Neural cell (in vitro differentiated cells): Measurements from ENCODE around the gene TMEM255B. TPM values are rescaled to one million over a fixed set of nuclear protein-coding genes. Genes with fewer than 3 reads are reported as not detected.
"Not testable (repeated sequence)": the region's sequence is repeated elsewhere in the genome, so short reads cannot be mapped to it uniquely, and the experiment has no call there.

Experiments used
- H2AFZ ChIP-seq: fragments of 200-600, 300-800 bp; sonication (generic), shearing (Covaris generic); 2 replicates; pipeline ENCODE4 v1.6.0; 2014; ENCODE audit warnings: low read depth, mild to moderate bottlenecking, antibody characterized with exemption, low read length, moderate library complexity
- H3F3A ChIP-seq: fragments of 200-600 bp; shearing (Covaris generic); 2 replicates; pipeline ENCODE4 v1.6.1; 2016; ENCODE audit warnings: mild to moderate bottlenecking, moderate library complexity, mixed read lengths, antibody characterized with exemption, low read length; ENCODE audit not compliant: insufficient read depth, poor library complexity, severe bottlenecking
- H3K27ac ChIP-seq: fragments of 200-600, 300-800 bp; sonication (generic), shearing (Covaris generic); 2 replicates; pipeline ENCODE4 v1.5.1; 2014; ENCODE audit warnings: mild to moderate bottlenecking, low read length, moderate library complexity
- H3K27me3 ChIP-seq: fragments of 300-800, 200-600 bp; sonication (generic), shearing (Covaris generic); 2 replicates; pipeline ENCODE4 v1.6.0; 2014; ENCODE audit warnings: mild to moderate bottlenecking, low read depth, low read length, moderate library complexity; ENCODE audit not compliant: insufficient read depth
- H3K36me3 ChIP-seq: fragments of 300-800, 200-600 bp; sonication (generic), shearing (Covaris generic); 2 replicates; pipeline ENCODE4 v1.5.1; 2014; ENCODE audit warnings: mild to moderate bottlenecking, antibody characterized with exemption, low read length, moderate library complexity; ENCODE audit not compliant: insufficient read depth
- H3K4me2 ChIP-seq: fragments of 300-800, 200-600 bp; sonication (generic), shearing (Covaris generic); 2 replicates; pipeline ENCODE4 v1.6.0; 2014; ENCODE audit warnings: mild to moderate bottlenecking, low read length
- H3K4me3 ChIP-seq: fragments of 300-800, 200-600 bp; sonication (generic), shearing (Covaris generic); 2 replicates; pipeline ENCODE4 v1.5.1; 2014; ENCODE audit warnings: mild to moderate bottlenecking, low read length, moderate library complexity
- H3K79me2 ChIP-seq: fragments of 200-600 bp; shearing (Covaris generic); replicated peaks from 2 replicates; pipeline ENCODE4 v1.6.0; 2014; ENCODE audit warnings: mild to moderate bottlenecking, low read length, moderate library complexity; ENCODE audit not compliant: insufficient read depth
- H3K9ac ChIP-seq: fragments of 300-800, 200-600 bp; sonication (generic), shearing (Covaris generic); 2 replicates; pipeline ENCODE4 v1.6.1; 2016; ENCODE audit warnings: mild to moderate bottlenecking, low read length, mixed read lengths
- H3K9me2 ChIP-seq: fragments of 200-600 bp; shearing (Covaris generic); 2 replicates; pipeline ENCODE4 v1.6.1; 2016; ENCODE audit warnings: mild to moderate bottlenecking, low read length, mixed read lengths; ENCODE audit not compliant: insufficient read depth
- H3K9me3 ChIP-seq: fragments of 200-600, 300-800 bp; sonication (generic), shearing (Covaris generic); 2 replicates; pipeline ENCODE4 v1.6.1; 2016; ENCODE audit warnings: mild to moderate bottlenecking, mixed run types, low read length, moderate library complexity, mixed read lengths
- H4K20me1 ChIP-seq: fragments of 200-600 bp; shearing (Covaris generic); 2 replicates; pipeline ENCODE4 v1.6.1; 2016; ENCODE audit warnings: mild to moderate bottlenecking, mixed run types; ENCODE audit not compliant: insufficient read depth
- EP300 ChIP-seq: fragments of 450-650 bp; conservative IDR thresholded peaks from 2 replicates; pipeline ENCODE4 v1.6.1; 2014; ENCODE audit warnings: antibody characterized with exemption, mild to moderate bottlenecking, moderate library complexity; ENCODE audit not compliant: poor library complexity, severe bottlenecking
- EZH2 ChIP-seq: fragments of 200-600, 300-800 bp; shearing (Covaris generic), sonication (generic); IDR thresholded peaks from 2 replicates; pipeline ENCODE4 v1.6.1; 2014; ENCODE audit warnings: antibody characterized with exemption, low read length, borderline replicate concordance, mild to moderate bottlenecking; ENCODE audit not compliant: insufficient read depth, poor library complexity, severe bottlenecking
- MXI1 ChIP-seq: fragments of 450-650 bp; conservative IDR thresholded peaks from 2 replicates; pipeline ENCODE4 v1.6.1; 2014; ENCODE audit warnings: antibody characterized with exemption, mild to moderate bottlenecking; ENCODE audit not compliant: poor library complexity, severe bottlenecking
- POLR2AphosphoS5 ChIP-seq: IDR thresholded peaks from 2 replicates; pipeline ENCODE4 v1.6.1; 2012
- RAD21 ChIP-seq: fragments of 450-650 bp; conservative IDR thresholded peaks from 2 replicates; pipeline ENCODE4 v1.6.1; 2014; ENCODE audit warnings: antibody characterized with exemption, mild to moderate bottlenecking, moderate library complexity
- REST ChIP-seq: IDR thresholded peaks from 2 replicates; pipeline ENCODE4 v1.6.1; 2012; ENCODE audit warnings: borderline replicate concordance
- SMC3 ChIP-seq: fragments of 450-650 bp; conservative IDR thresholded peaks from 2 replicates; pipeline ENCODE4 v1.6.1; 2014; ENCODE audit warnings: antibody characterized with exemption, mild to moderate bottlenecking, moderate library complexity; ENCODE audit not compliant: poor library complexity
- TAF1 ChIP-seq: IDR thresholded peaks from 2 replicates; pipeline ENCODE4 v1.6.1; 2012; ENCODE audit warnings: low read depth
- polyA plus RNA-seq: library from polyadenylated mRNA; depleted of rRNA; stranded (reverse); fragments of >200 nt; gene quantifications from 2 replicates; pipeline ENCODE4 v1.2.3, GENCODE V29; 2014

TMEM255B gene
- polyA plus RNA-seq, 1 donor from 2014 or later = not detected

- Histone ChIP-seq H3K9me3 (no peaks in the 10 kb centered on the region), H3K4me2 (no peak overlapping the region)
- TF ChIP-seq MXI1 = no peak
- TF ChIP-seq EP300 = no peak
- no peak for TF ChIP-seq REST
- no peak for TF ChIP-seq POLR2AphosphoS5
- TF ChIP-seq SMC3 = no peak
- TF ChIP-seq EZH2 = no peak
- no peak for TF ChIP-seq RAD21
Measured at GRCh38 chr13:113744197-113745000, 14.6 kb upstream of the TMEM255B start.

GRCh38 chr13:113745059-113745458 lies 14.0 kb upstream of the TMEM255B start:
- no peak overlapping the region for H3K27ac ChIP-seq
- no peak overlapping the region for H3K9ac ChIP-seq
- no peaks in the 10 kb centered on the region for H3K79me2 ChIP-seq
- no peak overlapping the region for H3K4me3 ChIP-seq
- H3K27me3 ChIP-seq = no peaks in the 10 kb centered on the region
- no peaks in the 10 kb centered on the region for H3K36me3 ChIP-seq
- TF ChIP-seq RAD21 = no peak
- TF ChIP-seq TAF1 = no peak
- TF ChIP-seq EZH2 = no peak
- no peak for TF ChIP-seq SMC3
- TF ChIP-seq MXI1 = no peak
- TF ChIP-seq REST = no peak
- TF ChIP-seq POLR2AphosphoS5 = no peak
- H4K20me1 ChIP-seq = no peaks in the 10 kb centered on the region
- no peaks in the 10 kb centered on the region for H3K9me2 ChIP-seq
- no peak overlapping the region for H3K4me2 ChIP-seq
- H3F3A ChIP-seq = no peaks in the 10 kb centered on the region
- no peak overlapping the region for H2AFZ ChIP-seq
- no peaks in the 10 kb centered on the region for H3K9me3 ChIP-seq

More at GRCh38 chr13:113744197-113745000, 14.6 kb upstream of the TMEM255B start:
- no peak overlapping the region for H2AFZ ChIP-seq
- H3K9ac ChIP-seq = no peak overlapping the region
- no peaks in the 10 kb centered on the region for H3K9me2 ChIP-seq
- no peaks in the 10 kb centered on the region for H4K20me1 ChIP-seq
- H3K79me2 ChIP-seq = no peaks in the 10 kb centered on the region
- no peaks in the 10 kb centered on the region for H3K36me3 ChIP-seq
- no peaks in the 10 kb centered on the region for H3K27me3 ChIP-seq
- no peak overlapping the region for H3K4me3 ChIP-seq
- no peaks in the 10 kb centered on the region for H3F3A ChIP-seq
- H3K27ac ChIP-seq = no peak overlapping the region

- not testable (repeated sequence) for H4K20me1 ChIP-seq, H3F3A ChIP-seq, H3K9me3 ChIP-seq, H3K27ac ChIP-seq, H3K36me3 ChIP-seq, H3K4me3 ChIP-seq, H3K9ac ChIP-seq, H2AFZ ChIP-seq, H3K79me2 ChIP-seq, H3K9me2 ChIP-seq, H3K27me3 ChIP-seq, H3K4me2 ChIP-seq
Measured at GRCh38 chr13:113745500-113746142, 13.4 kb upstream of the TMEM255B start.
